HG03439 (cell line): ENCODE data around the gene MCRS1.

ENCODE experiments used
- ATAC-seq: cut with Tn5 transposase; IDR thresholded peaks from one replicate; pipeline ENCODE4 v1.9.1; 2021; ENCODE audit warnings: mild to moderate bottlenecking, moderate library complexity; ENCODE audit not compliant: unreplicated experiment

Gene MCRS1

DNA sequence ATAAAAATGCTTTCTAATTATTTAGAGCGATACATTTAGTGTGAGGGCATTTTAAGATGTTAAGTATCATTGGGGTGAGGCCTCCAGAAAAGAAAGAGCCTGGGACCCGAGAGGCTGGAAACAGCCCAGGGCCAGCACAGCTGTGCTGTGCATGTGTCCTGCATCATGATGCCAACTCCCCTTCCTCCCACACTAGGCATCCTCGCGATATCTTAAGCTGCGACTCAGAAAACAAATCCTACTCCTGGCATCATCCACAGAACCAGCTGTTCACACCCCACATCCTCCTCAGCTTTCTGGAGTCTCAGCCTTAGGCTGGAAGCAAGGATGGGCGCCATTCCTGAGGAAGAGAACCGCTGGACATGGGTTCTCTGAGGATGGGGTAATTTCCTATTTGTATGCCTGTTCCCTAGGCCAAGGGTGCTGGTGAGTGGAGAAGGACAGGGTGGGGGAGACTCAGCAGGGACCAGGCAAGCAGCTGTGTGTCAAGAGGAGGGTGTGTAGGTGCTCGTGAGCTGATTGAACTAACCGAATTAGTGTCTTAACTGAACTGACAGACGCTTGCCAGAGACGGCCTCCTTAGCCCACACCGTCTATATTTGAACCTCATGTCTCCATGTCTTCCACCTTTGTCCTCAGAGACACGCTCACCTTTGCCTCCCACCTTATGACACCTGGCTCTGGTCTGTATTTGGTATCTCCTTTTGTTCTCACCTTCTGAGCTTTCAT is 15.6 kb upstream of the MCRS1 start:
- no peak for ATAC-seq

- ATAC-seq = no peak
These were observed 14.9 kb upstream of the MCRS1 start for GRCh38 chr12:49582850-49583249.

DNA sequence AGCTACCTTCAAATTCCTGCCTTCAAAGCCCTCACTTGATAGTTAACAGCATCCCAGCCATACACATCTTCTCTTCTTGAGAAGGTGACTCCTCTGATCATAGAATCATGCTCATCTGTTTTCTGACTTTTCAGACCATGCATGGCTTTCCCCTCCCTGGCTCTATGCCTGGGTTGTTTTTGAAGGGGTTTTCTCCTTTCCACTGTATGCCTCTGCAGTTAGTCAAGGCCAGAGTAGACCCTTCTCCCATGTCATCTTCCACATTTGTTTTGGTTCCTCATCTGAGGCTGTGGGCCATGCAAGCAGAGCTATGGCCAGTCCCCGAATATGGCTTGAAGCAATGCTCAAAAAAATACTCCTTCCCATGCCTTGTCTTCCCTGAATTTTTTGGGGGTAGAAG is 14.3 kb upstream of the MCRS1 start:
- ATAC-seq = no peak

DNA sequence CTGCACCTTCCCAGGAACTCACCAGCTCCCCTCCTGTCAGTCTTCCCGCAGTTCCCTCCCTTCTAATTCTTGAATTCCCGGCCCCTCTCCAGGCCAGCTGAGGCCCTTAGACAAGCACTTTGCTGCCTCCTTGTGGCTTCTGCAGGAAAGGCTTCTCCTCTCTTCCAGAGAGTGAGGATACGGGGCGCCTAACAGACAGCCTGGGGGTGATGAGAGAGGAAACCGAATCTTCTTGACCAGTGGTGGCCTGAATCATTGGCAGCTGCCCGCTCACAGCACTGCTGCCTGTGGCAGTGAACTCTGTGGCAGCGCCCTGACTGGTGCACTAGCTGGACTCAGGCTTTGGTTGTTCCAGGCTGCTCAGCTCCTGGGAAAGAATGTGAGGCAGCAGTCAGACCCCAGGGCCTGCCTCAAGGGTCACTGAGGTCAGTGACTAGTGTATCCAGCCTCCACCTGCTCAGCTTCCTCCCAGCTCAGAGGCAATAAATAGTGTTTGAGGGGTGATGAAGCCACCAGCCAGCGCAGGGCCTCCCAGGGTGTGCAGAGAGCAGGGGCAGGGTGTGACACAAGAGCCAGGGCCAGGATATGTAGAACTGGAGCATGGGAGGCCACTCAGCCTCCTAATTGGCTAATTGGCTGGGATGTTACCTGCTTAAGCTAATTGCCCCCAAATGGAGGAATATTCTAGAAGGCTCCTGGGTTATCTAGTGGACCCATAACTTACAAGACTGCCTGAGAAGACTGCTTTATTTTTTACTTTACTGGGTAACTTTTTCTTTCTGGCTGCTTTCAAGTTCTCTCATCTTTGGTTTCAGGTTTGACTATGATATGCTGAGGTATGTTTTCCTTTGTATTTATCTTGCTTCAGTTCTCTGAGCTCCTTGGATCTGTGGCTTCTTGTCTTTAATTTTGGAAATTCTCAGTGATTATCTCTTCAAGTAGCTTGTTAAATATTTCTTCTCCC is 12.9 kb upstream of the MCRS1 start:
- no peak for ATAC-seq

DNA sequence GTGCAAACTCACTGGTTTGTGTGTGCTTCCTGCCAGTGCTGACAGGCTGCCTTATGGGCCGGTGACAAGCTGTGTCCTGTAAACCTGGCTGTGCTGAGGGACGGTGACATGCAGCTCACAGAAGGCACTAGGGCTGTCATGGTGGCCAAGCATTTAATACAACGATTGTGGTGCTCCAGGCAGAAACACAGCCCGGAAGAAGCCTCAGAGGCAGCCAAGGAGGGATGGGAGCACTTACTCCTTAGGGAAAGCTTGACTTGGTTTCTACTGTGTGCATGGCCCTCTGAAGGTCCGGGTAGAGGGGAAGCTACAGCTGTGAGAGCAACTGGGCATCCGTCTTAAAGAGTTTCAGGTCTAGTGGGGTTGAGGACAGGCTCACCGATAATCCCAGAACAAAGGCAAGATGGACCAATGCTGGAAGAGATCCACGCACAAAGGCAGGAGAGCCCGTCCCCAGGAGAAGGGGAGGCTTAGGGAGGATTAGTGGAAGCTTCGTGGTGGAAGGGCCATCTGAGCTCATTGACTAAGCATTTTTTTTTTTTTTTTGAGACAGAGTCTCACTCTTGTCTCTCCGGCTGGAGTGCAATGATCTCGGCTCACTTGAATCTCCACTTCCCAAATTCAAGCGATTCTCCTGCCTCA is 10.7 kb upstream of the MCRS1 start:
- ATAC-seq = no peak

- no peak for ATAC-seq
These were observed 9.8 kb upstream of the MCRS1 start for GRCh38 chr12:49577589-49578315.

DNA sequence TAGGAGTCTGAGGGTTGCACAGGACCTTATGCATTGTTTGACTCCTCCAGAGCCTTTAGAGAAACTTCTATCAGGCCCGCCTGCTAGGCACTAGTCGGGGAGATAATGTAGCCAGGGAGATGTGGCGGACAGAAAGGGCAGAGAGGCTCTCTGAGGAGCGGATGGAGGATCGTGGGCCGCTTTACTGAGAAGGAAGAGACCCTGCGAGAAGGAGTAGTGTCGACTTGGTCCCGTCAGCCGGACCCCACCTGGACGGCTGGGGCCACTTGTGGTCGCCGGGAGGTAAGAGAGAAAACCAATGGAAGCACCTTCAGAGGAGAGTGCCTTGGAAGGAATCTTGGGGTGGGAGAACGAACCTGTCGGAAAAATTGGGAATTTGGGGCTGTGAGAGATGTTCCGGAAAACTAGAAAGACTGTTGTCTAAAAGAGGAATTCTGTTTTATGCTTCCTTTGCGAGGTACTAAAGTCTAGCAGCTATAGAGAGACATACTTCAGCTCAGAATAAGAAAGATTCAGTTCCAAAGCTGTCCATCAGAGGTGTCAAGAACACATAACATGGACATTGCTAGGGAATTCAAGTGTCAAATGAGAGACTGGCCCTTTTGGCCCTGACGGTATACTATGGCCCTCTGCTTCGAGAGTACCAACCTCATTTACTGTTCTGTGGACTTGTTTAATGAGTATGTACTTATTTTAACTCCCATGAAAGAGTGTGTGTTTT is 660 bp upstream of the MCRS1 start:
- peak; percentile 2 for ATAC-seq

DNA sequence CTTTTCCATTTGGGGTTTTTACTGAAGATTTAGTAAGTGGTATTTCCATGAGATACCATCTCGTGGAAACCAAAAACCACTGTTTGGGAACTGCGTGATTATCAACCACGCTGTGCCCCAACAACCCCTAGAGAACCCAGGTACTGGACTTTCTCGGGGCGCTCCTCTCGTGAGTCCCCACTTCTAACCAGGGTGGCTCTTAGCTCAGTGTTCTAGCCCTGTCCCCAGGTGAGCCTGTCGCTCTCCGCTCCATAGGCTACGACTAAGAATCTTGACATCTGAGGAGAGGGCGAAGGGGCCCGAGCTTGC is 686 bp downstream of the MCRS1 start:
- peak; percentile 11 for ATAC-seq

- ATAC-seq = no peak
These were observed 1.6 kb downstream of the MCRS1 start for GRCh38 chr12:49566361-49566760.

- no peak for ATAC-seq
These were observed 2.3 kb downstream of the MCRS1 start for GRCh38 chr12:49565406-49566265.

- no peak for ATAC-seq
These were observed 3.1 kb downstream of the MCRS1 start for GRCh38 chr12:49564686-49565405.

DNA sequence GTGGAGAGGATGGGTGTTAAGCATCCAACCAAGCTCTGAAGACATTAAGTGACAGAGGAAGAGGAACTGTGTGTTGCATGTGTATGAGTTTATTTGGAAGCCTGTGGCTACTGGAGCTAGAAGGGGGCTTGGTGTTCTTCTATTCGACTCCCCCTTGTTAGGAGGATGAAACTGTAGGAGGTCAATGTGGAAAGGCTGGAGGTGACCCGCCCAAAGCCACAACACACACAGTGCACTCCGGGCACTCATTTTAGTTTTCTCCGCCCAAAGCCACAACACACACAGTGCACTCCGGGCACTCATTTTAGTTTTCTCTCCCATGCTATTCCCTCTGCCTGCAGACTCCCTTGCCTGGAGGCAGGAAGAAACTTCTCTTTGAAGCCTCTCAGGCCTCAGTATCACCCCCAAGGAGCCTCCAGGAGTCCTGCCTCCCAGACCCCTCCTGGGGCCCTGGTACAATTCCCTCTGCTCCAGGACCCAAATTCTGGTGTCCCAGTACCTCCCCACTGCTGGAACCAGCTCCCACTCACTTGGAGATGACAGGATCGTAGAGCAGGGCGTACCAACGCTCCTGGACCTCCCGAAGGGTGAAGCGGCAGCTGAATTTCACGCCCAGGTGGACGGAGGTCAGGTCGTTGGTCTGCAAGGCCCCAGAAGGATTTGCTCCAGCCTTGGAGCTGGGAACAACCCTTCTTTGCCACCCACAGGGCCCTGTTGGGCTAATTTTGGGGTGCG is 3.8 kb downstream of the MCRS1 start:
- no peak for ATAC-seq

DNA sequence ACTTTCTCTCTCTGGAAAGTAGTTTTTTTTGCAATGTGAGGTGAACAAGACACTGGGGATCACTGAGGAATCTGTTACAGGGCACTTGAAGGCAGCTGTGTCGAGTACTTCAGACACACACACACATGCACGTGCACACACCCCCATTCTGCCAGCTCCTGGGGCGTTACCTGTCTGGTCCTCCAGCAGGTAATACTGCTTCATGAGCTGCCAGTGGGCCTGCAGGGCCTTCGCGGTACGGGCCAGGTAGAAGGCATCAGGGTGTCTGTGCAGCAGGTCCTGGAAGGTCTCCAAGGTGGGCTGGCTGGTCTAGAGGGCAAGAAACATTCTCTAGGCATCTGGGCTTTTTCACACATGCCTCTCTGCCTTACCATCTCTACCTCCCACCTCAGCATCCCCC is 5.1 kb downstream of the MCRS1 start:
- no peak for ATAC-seq

DNA sequence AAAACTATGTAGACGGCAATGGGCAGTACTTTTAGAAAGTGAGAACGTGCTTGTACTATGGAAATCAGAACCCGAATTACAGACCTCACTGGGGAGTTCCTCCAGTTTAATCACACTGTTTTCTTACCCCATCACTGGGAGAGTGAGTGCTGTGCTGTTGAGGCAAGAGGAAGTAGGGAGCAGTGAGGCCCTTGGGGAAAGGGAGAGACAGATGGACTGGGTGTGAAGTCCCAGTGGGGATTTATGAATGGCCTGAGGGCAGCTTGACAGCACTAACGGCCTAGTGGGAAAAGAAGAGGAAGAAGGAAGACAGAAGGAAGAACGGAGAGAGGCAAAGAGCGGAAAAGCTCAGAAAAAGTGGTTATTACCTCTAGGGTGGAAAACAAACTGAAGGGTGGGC is 5.7 kb downstream of the MCRS1 start:
- ATAC-seq = no peak

- no peak for ATAC-seq
These were observed 7.2 kb downstream of the MCRS1 start for GRCh38 chr12:49560695-49561094.

- no peak for ATAC-seq
These were observed 8.8 kb downstream of the MCRS1 start for GRCh38 chr12:49559011-49559675.

DNA sequence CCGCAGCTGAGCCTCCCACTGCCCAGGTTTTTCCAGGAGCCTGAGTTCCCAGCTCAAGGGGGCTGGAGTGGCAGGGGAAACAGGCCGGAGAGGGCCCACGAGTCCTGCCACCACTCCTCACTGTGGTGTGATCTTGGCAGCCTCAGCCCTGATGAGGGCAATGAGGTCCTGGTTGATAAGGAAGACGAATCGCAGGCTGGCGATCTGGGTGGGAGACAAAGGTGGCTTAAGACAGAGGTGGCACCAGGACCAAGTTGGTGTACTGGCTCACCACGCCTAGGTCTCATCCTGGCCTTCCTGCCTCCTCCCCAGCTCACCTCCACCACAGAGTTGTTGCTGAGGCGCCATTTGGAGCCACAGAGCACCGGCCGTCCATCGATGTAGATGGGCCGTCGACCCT is 9.4 kb downstream of the MCRS1 start:
- ATAC-seq = no peak

DNA sequence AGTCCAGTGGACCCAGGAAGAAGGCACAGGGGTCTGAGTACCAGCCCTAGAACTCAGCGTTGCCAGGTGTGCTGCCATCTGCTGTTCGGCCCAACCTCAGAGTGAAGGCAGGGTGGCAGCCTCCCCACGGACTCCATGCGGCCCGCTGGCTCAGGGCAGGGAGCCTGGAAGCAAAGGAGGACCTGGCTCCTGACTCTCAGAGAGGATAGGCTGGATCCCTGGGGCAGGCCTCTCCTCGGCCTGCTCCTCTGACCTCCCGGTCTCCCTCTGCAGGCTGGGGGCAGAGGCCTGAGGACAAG is 10.1 kb downstream of the MCRS1 start:
- no peak for ATAC-seq
